ENCODE data around the gene STAG1. TPM values are rescaled to one million over a fixed set of nuclear protein-coding genes. Genes with fewer than 3 reads are reported as not detected.
"Not testable (repeated sequence)": the region's sequence is repeated elsewhere in the genome, so short reads cannot be mapped to it uniquely, and the experiment has no call there.

Gene STAG1
- total and polyA plus RNA-seq, 9 donors, result 18.7 to 66.3 (median 55.8) TPM

GRCh38 chr3:136516095-136516494 lies 236.1 kb downstream of the STAG1 start:
- intact Hi-C loops (cut with DNase I), result no loop called here
- no peak overlapping the region for H3K4me3 ChIP-seq
- H3K27me3 ChIP-seq, result no peaks in the 10 kb centered on the region
- no peaks in the 10 kb centered on the region for H3K36me3 ChIP-seq
- H3K27ac ChIP-seq, result no peak overlapping the region
- H3K9me3 ChIP-seq, result no peaks in the 10 kb centered on the region
- WGBS, 3 donors, result 34 to 55% (median 39%) methylated on average over 5 of the region's 5 CpGs
- TF ChIP-seq CTCF (IDR thresholded peaks at IDR 0.05), result no peak
- no peak for TF ChIP-seq EP300 (IDR thresholded peaks at IDR 0.05)
- no peak for TF ChIP-seq POLR2A (IDR thresholded peaks at IDR 0.05)
- peaks cover 10% of the 10 kb centered on the region for H3K4me1 ChIP-seq (ENCODE audit: insufficient read depth)
- peak in 1 of 5 donors; percentile 12 for DNase-seq

GRCh38 chr3:136514533-136514932 lies 237.6 kb downstream of the STAG1 start:
- H3K27me3 ChIP-seq; intact Hi-C loops (cut with DNase I); DNase-seq; H3K27ac ChIP-seq; H3K36me3 ChIP-seq; H3K9me3 ChIP-seq; H3K4me3 ChIP-seq: not testable (repeated sequence)
- WGBS, 3 donors, result 95 to 96% (median 95%) methylated on average over 7 of the region's 7 CpGs
- peaks cover 10% of the 10 kb centered on the region for H3K4me1 ChIP-seq (ENCODE audit: insufficient read depth)

- H3K9me3 ChIP-seq, result no peaks in the 10 kb centered on the region
- intact Hi-C loops (cut with DNase I), result no loop called here
- peaks cover 10% of the 10 kb centered on the region for H3K4me1 ChIP-seq (ENCODE audit: insufficient read depth)
- H3K36me3 ChIP-seq, result no peaks in the 10 kb centered on the region
- TF ChIP-seq CTCF (IDR thresholded peaks at IDR 0.05) (no peak), EP300 (IDR thresholded peaks at IDR 0.05) (no peak), POLR2A (IDR thresholded peaks at IDR 0.05) (no peak)
- H3K4me3 ChIP-seq, result no peak overlapping the region
- H3K27me3 ChIP-seq, result no peaks in the 10 kb centered on the region
- no peak for DNase-seq
- 26 to 36% (median 34%) methylated on average over 2 of the region's 2 CpGs for WGBS, 3 donors
- H3K27ac ChIP-seq, result no peak overlapping the region
Measured at GRCh38 chr3:136513367-136513766, 238.8 kb downstream of the STAG1 start.

GRCh38 chr3:136512381-136512780 lies 239.8 kb downstream of the STAG1 start:
- 61 to 69% (median 63%) methylated on average over 1 of the region's 1 CpG for WGBS, 3 donors
- H3K36me3 ChIP-seq, result no peaks in the 10 kb centered on the region
- intact Hi-C loops (cut with DNase I), result no loop called here
- no peak for DNase-seq
- peaks cover 10% of the 10 kb centered on the region for H3K4me1 ChIP-seq (ENCODE audit: insufficient read depth)
- no peak overlapping the region for H3K27ac ChIP-seq
- H3K9me3 ChIP-seq, result no peaks in the 10 kb centered on the region
- H3K4me3 ChIP-seq, result no peak overlapping the region
- H3K27me3 ChIP-seq, result no peaks in the 10 kb centered on the region
- TF ChIP-seq CTCF (IDR thresholded peaks at IDR 0.05) (no peak), EP300 (IDR thresholded peaks at IDR 0.05) (no peak), POLR2A (IDR thresholded peaks at IDR 0.05) (no peak)

- intact Hi-C loops (cut with DNase I), result no loop called here
- Histone ChIP-seq H3K27ac (no peak overlapping the region), H3K4me1 (ENCODE audit: insufficient read depth) (no peaks in the 10 kb centered on the region), H3K4me3 (no peak overlapping the region), H3K36me3 (no peaks in the 10 kb centered on the region), H3K27me3 (no peaks in the 10 kb centered on the region), H3K9me3 (no peaks in the 10 kb centered on the region)
- no peak for DNase-seq
- WGBS, 3 donors, result 31 to 53% (median 44%) methylated on average over 1 of the region's 1 CpG
- TF ChIP-seq POLR2A (IDR thresholded peaks at IDR 0.05), result no peak
- no peak for TF ChIP-seq EP300 (IDR thresholded peaks at IDR 0.05)
- TF ChIP-seq CTCF (IDR thresholded peaks at IDR 0.05), result no peak
Measured at GRCh38 chr3:136505676-136506075, 246.5 kb downstream of the STAG1 start.
